HepG2 (cell line): Measurements from ENCODE around the gene SPRYD3. TPM values are rescaled to one million over a fixed set of nuclear protein-coding genes. Genes with fewer than 3 reads are reported as not detected.

Experiments used
- ATAC-seq: fragments of 200-7000 bp; cut with Tn5 transposase; 3 replicates; pipeline ENCODE4 v1.9.1; 2020; ENCODE audit warnings: mild to moderate bottlenecking, moderate library complexity
- BruUV-seq: library from RNA; stranded (reverse); fragments of 400-500 nt; replicated peaks from 2 replicates; lab custom pipeline; 2021; lab: Mats Ljungman, UMichigan
- CTCF ChIA-PET: fragments of 300-600 bp; formaldehyde crosslinking; extraction: SDS; loops from one replicate; lab custom pipeline; 2021; ENCODE audit warnings: low total read pairs, inconsistent platforms, low intra/inter-chr PET ratio; lab: Yijun Ruan, JAX
- POLR2A ChIA-PET: fragments of 350-600 bp; sonication (Branson Sonifier 250); formaldehyde crosslinking; loops from one replicate; lab custom pipeline; 2020; ENCODE audit warnings: antibody characterized with exemption, inconsistent platforms; lab: Yijun Ruan, JAX
- DNase-seq: peaks from one replicate; pipeline ENCODE4 v3.0.0-alpha.2; 2015; ENCODE audit warnings: low spot score
- FAIRE-seq: peaks from 3 replicates; lab custom pipeline; 2011; peaks lifted over from hg19 to GRCh38; lab: Jason Lieb, UNC
- H2AFZ ChIP-seq: one replicate; pipeline ENCODE4 v1.6.1; 2011; ENCODE audit warnings: low read length, inconsistent platforms
- H3K27ac ChIP-seq: fragments of 300-600 bp; 3 replicates; pipeline ENCODE4 v1.8.0; 2011; ENCODE audit warnings: mixed run types, mild to moderate bottlenecking, mixed read lengths, low read length, inconsistent platforms; ENCODE audit not compliant: insufficient read depth; ENCODE audit errors: extremely low read length
- H3K27me3 ChIP-seq, 2 experiments: fragments of 200-600 bp in 1 of 2; 2 replicates in 1 of 2; 3 replicates in 1 of 2; pipeline versions ENCODE4 v1.6.0 to v1.8.0; 2011; ENCODE audit warnings: low read length in 2 of 2, mild to moderate bottlenecking in 2 of 2, moderate library complexity in 2 of 2, inconsistent platforms in 1 of 2; ENCODE audit not compliant: insufficient read depth in 2 of 2, control insufficient read depth in 1 of 2
- H3K36me3 ChIP-seq, 2 experiments: fragments of 200-600 bp in 1 of 2; replicated peaks in 1 of 2; 2 replicates in 1 of 2; 3 replicates in 1 of 2; pipeline versions ENCODE4 v1.5.1 to v1.8.0; 2011; ENCODE audit warnings: low read length in 2 of 2, inconsistent platforms in 1 of 2; ENCODE audit not compliant: insufficient read depth in 2 of 2, control insufficient read depth in 1 of 2
- H3K4me1 ChIP-seq: 2 replicates; pipeline ENCODE4 v1.5.1; 2012; ENCODE audit warnings: low read length, inconsistent platforms; ENCODE audit not compliant: insufficient read depth
- H3K4me2 ChIP-seq: 2 replicates; pipeline ENCODE4 v1.6.0; 2011; ENCODE audit warnings: low read depth, low read length, inconsistent platforms
- H3K4me3 ChIP-seq, 3 experiments: fragments of 200-600 bp in 1 of 3; sonication (generic), shearing (Covaris generic) in 1 of 3; replicated peaks in 1 of 3; 2 replicates each; pipeline ENCODE4 v1.5.1; 2011 to 2016; ENCODE audit warnings: low read length in 3 of 3, inconsistent platforms in 2 of 3, low read depth in 2 of 3, mild to moderate bottlenecking in 2 of 3, control low read depth in 1 of 3, mixed read lengths in 1 of 3; ENCODE audit not compliant: insufficient read depth in 1 of 3
- H3K79me2 ChIP-seq: one replicate; pipeline ENCODE4 v1.6.1; 2011; ENCODE audit warnings: low read length, inconsistent platforms; ENCODE audit not compliant: insufficient read depth
- H3K9ac ChIP-seq: 2 replicates; pipeline ENCODE4 v1.6.0; 2011; ENCODE audit warnings: mild to moderate bottlenecking, low read depth, low read length, inconsistent platforms; ENCODE audit not compliant: insufficient read depth
- H3K9me3 ChIP-seq: 2 replicates; pipeline ENCODE4 v1.5.1; 2012; ENCODE audit warnings: mild to moderate bottlenecking, low read length
- H4K20me1 ChIP-seq: 2 replicates; pipeline ENCODE4 v1.6.0; 2011; ENCODE audit warnings: inconsistent platforms, mild to moderate bottlenecking, low read length, moderate library complexity; ENCODE audit not compliant: insufficient read depth
- BHLHE40 ChIP-seq: IDR thresholded peaks from 2 replicates; pipeline ENCODE4 v1.6.1; 2011; ENCODE audit warnings: low read length, improper control_type of control experiment
- CEBPB ChIP-seq: IDR thresholded peaks from 2 replicates; pipeline ENCODE4 v1.6.1; 2011; ENCODE audit warnings: low read depth, low read length, improper control_type of control experiment, borderline replicate concordance
- NFYB ChIP-seq: sonication (generic); formaldehyde crosslinking; IDR thresholded peaks from 2 replicates; pipeline ENCODE4 v1.4.0; 2020; ENCODE audit warnings: missing genetic modification reagents
- RELA ChIP-seq: sonication (generic); formaldehyde crosslinking; IDR thresholded peaks from 2 replicates; pipeline ENCODE4 v1.4.0; 2020; ENCODE audit warnings: missing genetic modification reagents
- TOPORS ChIP-seq: sonication (generic); formaldehyde crosslinking; IDR thresholded peaks from 2 replicates; pipeline ENCODE4 v1.8.0; 2023; ENCODE audit warnings: mild to moderate bottlenecking, missing genetic modification reagents
- ZFP36L1 ChIP-seq: sonication (generic); formaldehyde crosslinking; IDR thresholded peaks from 2 replicates; pipeline ENCODE4 v1.8.0; 2022; ENCODE audit warnings: mild to moderate bottlenecking, missing genetic modification reagents, moderate library complexity
- ZNF788 ChIP-seq: sonication (generic); formaldehyde crosslinking; IDR thresholded peaks from 2 replicates; pipeline ENCODE4 v1.5.0; 2020; ENCODE audit warnings: mild to moderate bottlenecking, missing genetic modification reagents, borderline replicate concordance
- ZNF816 ChIP-seq: sonication (generic); formaldehyde crosslinking; IDR thresholded peaks from 2 replicates; pipeline ENCODE4 v1.8.0; 2022; ENCODE audit warnings: missing genetic modification reagents, mild to moderate bottlenecking, borderline replicate concordance
- ZNF83 ChIP-seq: sonication (generic); formaldehyde crosslinking; IDR thresholded peaks from 2 replicates; pipeline ENCODE4 v1.4.0; 2020; ENCODE audit warnings: missing genetic modification reagents, mild to moderate bottlenecking, borderline replicate concordance
- ZNF850 ChIP-seq: sonication (generic); formaldehyde crosslinking; conservative IDR thresholded peaks from 2 replicates; pipeline ENCODE4 v1.9.0; 2021; ENCODE audit warnings: mild to moderate bottlenecking, missing genetic modification reagents
- WGBS: methylation state at CpG from one replicate; pipeline ENCODE4 v1.1.6; 2017; ENCODE audit warnings: low lambda C conversion rate; 5-methylcytosine and 5-hydroxymethylcytosine counted together
- in situ Hi-C: cut with HindIII; loops from 2 replicates; pipeline ENCODE4 v1.10.0; 2017; ENCODE audit warnings: low pct_unique_long_range_greater_than_20kb; ENCODE audit not compliant: extremely low pct_ligation_motif_present
- intact Hi-C: fragments of 100-400 bp; cut with micrococcal nuclease; formaldehyde crosslinking; loops from one replicate; pipeline ENCODE4 v1.10.0; 2022; ENCODE audit not compliant: unreplicated experiment
- polyA plus RNA-seq, 8 experiments: library from polyadenylated mRNA; depleted of rRNA in 3 of 8; stranded (reverse) in 7 of 8; unstranded in 1 of 8; fragments of >200 nt; fragmentation: Illumina TruSeq in 4 of 8; extraction: Trizol in 4 of 8; gene quantifications; 2 replicates each; pipeline versions ENCODE4 v1.2.1 to v1.2.3, GENCODE V29; 2011 to 2016; ENCODE audit warnings: low read depth in 4 of 8, missing spikeins in 1 of 8, mixed read lengths in 1 of 8; ENCODE audit not compliant: insufficient read depth in 1 of 8
- total RNA-seq, 5 experiments: library from RNA; depleted of rRNA; stranded (reverse); fragments of >200 nt; fragmentation: Illumina TruSeq; extraction: Trizol; gene quantifications; 2 replicates each; pipeline ENCODE4 v1.2.3, GENCODE V29; 2016; ENCODE audit warnings: low read depth in 1 of 5
- TF ChIP-seq, protein P1 (sequence below): IDR thresholded peaks from 2 replicates; pipeline ENCODE4 v1.6.1; 2016; ENCODE audit warnings: low read depth, borderline replicate concordance
- TF ChIP-seq, protein P2 (sequence below): sonication (generic); formaldehyde crosslinking; IDR thresholded peaks from 2 replicates; pipeline ENCODE4 v1.5.1; 2020; ENCODE audit warnings: mild to moderate bottlenecking, missing genetic modification reagents
- TF ChIP-seq, protein P3 (sequence below): sonication (generic); formaldehyde crosslinking; IDR thresholded peaks from 2 replicates; pipeline ENCODE4 v1.5.1; 2020; ENCODE audit warnings: missing genetic modification reagents, mild to moderate bottlenecking, borderline replicate concordance
- TF ChIP-seq, protein P4 (sequence below): sonication (generic); formaldehyde crosslinking; IDR thresholded peaks from 2 replicates; pipeline ENCODE4 v1.9.0; 2021; ENCODE audit warnings: missing genetic modification reagents, mild to moderate bottlenecking, borderline replicate concordance

Gene SPRYD3
- total and polyA plus RNA-seq, 2 of the 13 experiments (the other 11 are each of a cell fraction or from before 2014, with no cell fraction given) = 9.0 to 9.2 TPM

DNA sequence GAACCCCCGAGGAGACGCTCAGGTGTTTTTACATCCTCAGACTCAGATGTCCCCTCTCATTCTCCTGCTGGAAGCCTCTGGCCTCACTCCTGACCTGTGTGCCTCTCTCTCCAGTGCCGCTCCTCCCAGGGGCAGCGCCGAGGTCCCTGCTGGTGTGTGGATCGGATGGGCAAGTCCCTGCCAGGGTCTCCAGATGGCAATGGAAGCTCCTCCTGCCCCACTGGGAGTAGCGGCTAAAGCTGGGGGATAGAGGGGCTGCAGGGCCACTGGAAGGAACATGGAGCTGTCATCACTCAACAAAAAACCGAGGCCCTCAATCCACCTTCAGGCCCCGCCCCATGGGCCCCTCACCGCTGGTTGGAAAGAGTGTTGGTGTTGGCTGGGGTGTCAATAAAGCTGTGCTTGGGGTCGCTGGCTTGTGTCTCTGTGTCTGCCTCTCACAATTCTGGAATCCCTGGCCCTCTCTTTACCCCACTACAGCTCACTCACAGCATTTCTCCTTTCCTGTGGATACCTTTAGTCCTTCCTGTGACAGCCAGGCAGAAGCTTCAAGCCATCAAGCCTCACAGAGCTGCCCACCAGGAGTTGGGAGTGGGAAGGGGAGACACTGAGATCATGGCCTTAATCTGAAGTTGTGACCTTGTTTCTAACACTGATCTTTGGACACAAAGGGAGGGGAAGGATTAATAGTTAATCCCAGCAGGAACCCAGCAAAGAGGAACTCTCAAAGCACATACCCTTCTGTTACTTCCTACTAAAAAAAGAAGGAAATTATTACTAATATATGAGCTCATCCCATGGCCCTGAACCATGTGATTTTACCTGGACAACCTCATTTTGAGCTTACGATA, 23.0 kb upstream of the SPRYD3 start (continued):
- TF ChIP-seq, protein P1, sequence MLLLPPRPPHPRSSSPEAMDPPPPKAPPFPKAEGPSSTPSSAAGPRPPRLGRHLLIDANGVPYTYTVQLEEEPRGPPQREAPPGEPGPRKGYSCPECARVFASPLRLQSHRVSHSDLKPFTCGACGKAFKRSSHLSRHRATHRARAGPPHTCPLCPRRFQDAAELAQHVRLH (CRISPR knock-in tag) = no peak
- TF ChIP-seq, all 625 proteins: peak for 71

DNA sequence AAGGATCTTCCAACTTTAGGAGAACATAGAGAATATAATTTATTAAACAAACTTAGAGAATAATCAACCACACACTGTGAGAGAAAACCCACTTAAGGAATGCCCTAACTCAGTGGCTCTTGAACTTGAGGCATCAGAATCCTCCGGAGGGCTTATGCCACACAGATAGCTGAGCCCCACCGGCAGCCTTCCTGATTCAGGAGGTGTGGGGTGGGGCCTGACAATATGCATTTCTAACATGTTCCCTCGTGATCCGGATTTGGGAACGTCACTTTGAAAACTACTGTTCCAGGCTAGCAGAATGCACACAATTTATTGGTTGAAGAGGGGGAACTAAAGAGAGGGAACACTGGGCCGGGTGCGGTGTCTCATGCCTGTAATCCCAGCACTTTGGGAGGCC, 22.1 kb upstream of the SPRYD3 start:
- Histone ChIP-seq H3K27me3 (peaks cover 0 to 6% of the 10 kb centered on the region in 2 experiments; a peak in 2 of 5 replicates), H3K36me3 (peaks cover 0 to 5% of the 10 kb centered on the region in 2 experiments; a peak in 2 of 5 replicates), H3K4me3 (no peak overlapping the region), H4K20me1 (no peaks in the 10 kb centered on the region), H3K79me2 (no peaks in the 10 kb centered on the region), H3K9me3 (no peaks in the 10 kb centered on the region), H3K9ac (no peak overlapping the region), H3K4me2 (no peak overlapping the region), H3K4me1 (peaks cover 97% of the 10 kb centered on the region), H2AFZ (no peak overlapping the region), H3K27ac (no peak overlapping the region)
- no peak for ATAC-seq
- DNase-seq = no peak
- in situ Hi-C loops = loop anchor here (5.0 kb wide), 1 partner anchor 39 kb away; no protein-coding TSS in a partner anchor
- no TSS peak for BruUV-seq
- WGBS = 75% methylated on average over 6 of the region's 7 CpGs
- TF ChIP-seq ZNF850 (CRISPR knock-in tag) (no peak), RELA (CRISPR knock-in tag) (no peak), ZNF83 (CRISPR knock-in tag) (no peak), ZNF788 (CRISPR knock-in tag) (no peak), ZNF816 (CRISPR knock-in tag) (no peak), TOPORS (no peak), CEBPB (no peak), NFYB (no peak), BHLHE40 (no peak), ZFP36L1 (CRISPR knock-in tag) (no peak)
- TF ChIP-seq, protein P2, sequence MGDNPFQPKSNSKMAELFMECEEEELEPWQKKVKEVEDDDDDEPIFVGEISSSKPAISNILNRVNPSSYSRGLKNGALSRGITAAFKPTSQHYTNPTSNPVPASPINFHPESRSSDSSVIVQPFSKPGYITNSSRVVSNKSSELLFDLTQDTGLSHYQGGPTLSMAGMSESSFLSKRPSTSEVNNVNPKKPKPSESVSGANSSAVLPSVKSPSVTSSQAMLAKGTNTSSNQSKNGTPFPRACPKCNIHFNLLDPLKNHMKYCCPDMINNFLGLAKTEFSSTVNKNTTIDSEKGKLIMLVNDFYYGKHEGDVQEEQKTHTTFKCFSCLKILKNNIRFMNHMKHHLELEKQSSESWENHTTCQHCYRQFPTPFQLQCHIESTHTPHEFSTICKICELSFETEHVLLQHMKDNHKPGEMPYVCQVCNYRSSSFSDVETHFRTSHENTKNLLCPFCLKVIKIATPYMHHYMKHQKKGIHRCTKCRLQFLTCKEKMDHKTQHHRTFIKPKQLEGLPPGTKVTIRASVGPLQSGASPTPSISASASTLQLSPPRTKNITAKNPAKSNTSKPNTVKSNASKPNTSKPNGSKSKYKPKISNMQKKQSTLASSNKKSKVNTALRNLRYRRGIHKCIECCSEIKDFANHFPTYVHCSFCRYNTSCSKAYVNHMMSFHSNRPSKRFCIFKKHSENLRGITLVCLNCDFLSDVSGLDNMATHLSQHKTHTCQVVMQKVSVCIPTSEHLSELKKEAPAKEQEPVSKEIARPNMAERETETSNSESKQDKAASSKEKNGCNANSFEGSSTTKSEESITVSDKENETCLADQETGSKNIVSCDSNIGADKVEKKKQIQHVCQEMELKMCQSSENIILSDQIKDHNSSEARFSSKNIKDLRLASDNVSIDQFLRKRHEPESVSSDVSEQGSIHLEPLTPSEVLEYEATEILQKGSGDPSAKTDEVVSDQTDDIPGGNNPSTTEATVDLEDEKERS = no peak
- TF ChIP-seq, protein P3, sequence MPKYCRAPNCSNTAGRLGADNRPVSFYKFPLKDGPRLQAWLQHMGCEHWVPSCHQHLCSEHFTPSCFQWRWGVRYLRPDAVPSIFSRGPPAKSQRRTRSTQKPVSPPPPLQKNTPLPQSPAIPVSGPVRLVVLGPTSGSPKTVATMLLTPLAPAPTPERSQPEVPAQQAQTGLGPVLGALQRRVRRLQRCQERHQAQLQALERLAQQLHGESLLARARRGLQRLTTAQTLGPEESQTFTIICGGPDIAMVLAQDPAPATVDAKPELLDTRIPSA (CRISPR knock-in tag) = no peak
- TF ChIP-seq, protein P4, sequence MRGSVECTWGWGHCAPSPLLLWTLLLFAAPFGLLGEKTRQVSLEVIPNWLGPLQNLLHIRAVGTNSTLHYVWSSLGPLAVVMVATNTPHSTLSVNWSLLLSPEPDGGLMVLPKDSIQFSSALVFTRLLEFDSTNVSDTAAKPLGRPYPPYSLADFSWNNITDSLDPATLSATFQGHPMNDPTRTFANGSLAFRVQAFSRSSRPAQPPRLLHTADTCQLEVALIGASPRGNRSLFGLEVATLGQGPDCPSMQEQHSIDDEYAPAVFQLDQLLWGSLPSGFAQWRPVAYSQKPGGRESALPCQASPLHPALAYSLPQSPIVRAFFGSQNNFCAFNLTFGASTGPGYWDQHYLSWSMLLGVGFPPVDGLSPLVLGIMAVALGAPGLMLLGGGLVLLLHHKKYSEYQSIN (CRISPR knock-in tag) = no peak
- no peak for FAIRE-seq
- CTCF ChIA-PET = no interaction called here
- POLR2A ChIA-PET = interaction anchor here (1.1 to 5.4 kb wide), 6 partner anchors 22 to 57 kb away, joined by 3 to 102 read pairs (median 35); partner anchors contain the start of genes SPRYD3 and TNS2
- intact Hi-C loops = loop anchor here (5.0 kb wide), 1 partner anchor 46 kb away; no protein-coding TSS in a partner anchor
